ENCODE measurements around the gene ZNF488.

ZNF488 gene

GRCh38 chr10:47365431-47366180 lies 18.5 kb downstream of the ZNF488 start:
- no peak for DNase-seq

GRCh38 chr10:47364911-47365310 lies 19.2 kb downstream of the ZNF488 start:
- no peak for DNase-seq

GRCh38 chr10:47364366-47364765 lies 19.7 kb downstream of the ZNF488 start:
- DNase-seq, result no peak

GRCh38 chr10:47363781-47364180 lies 20.3 kb downstream of the ZNF488 start:
- DNase-seq, result no peak

- DNase-seq, result no peak
Measured at GRCh38 chr10:47362199-47362598, 21.9 kb downstream of the ZNF488 start.

- DNase-seq, result no peak
Measured at GRCh38 chr10:47361293-47361692, 22.8 kb downstream of the ZNF488 start.

GRCh38 chr10:47360419-47361040 lies 23.6 kb downstream of the ZNF488 start:
- DNase-seq, result no peak

GRCh38 chr10:47359626-47360418 lies 24.3 kb downstream of the ZNF488 start:
- DNase-seq, result no peak

GRCh38 chr10:47359101-47359500 lies 25.0 kb downstream of the ZNF488 start:
- no peak for DNase-seq

- no peak for DNase-seq
Measured at GRCh38 chr10:47358457-47358856, 25.6 kb downstream of the ZNF488 start.

- DNase-seq, result no peak
Measured at GRCh38 chr10:47357911-47358310, 26.2 kb downstream of the ZNF488 start.

- DNase-seq, result no peak
Measured at GRCh38 chr10:47357131-47357582, 26.9 kb downstream of the ZNF488 start.

- no peak for DNase-seq
Measured at GRCh38 chr10:47356708-47357107, 27.4 kb downstream of the ZNF488 start.

- DNase-seq, result no peak
Measured at GRCh38 chr10:47354900-47355299, 29.2 kb downstream of the ZNF488 start.

- DNase-seq, result no peak
Measured at GRCh38 chr10:47354165-47354564, 29.9 kb downstream of the ZNF488 start.

GRCh38 chr10:47353351-47353750 lies 30.7 kb downstream of the ZNF488 start:
- DNase-seq, result no peak

GRCh38 chr10:47351899-47352815 lies 31.9 kb downstream of the ZNF488 start:
- no peak for DNase-seq

GRCh38 chr10:47350671-47351640 lies 33.1 kb downstream of the ZNF488 start:
- DNase-seq, result no peak

- DNase-seq, result no peak
Measured at GRCh38 chr10:47349941-47350371, 34.1 kb downstream of the ZNF488 start.

GRCh38 chr10:47349516-47349915 lies 34.6 kb downstream of the ZNF488 start:
- no peak for DNase-seq
